IMR-90 (cell line): ENCODE results near the gene THAP6.
A peak's percentile ranks its signal among the peaks of the same experiment; 100 is the strongest.

Experiments
- BHLHE40 ChIP-seq: fragments of 150-350 bp; IDR thresholded peaks from 2 replicates; pipeline ENCODE4 v1.6.1; 2016; ENCODE audit warnings: mild to moderate bottlenecking, low read depth, low read length
- TF ChIP-seq, protein P1 (sequence below): conservative IDR thresholded peaks from 2 replicates; pipeline ENCODE4 v1.5.1; 2012; ENCODE audit warnings: mild to moderate bottlenecking, low read depth, low read length, improper control_type of control experiment

DNA sequence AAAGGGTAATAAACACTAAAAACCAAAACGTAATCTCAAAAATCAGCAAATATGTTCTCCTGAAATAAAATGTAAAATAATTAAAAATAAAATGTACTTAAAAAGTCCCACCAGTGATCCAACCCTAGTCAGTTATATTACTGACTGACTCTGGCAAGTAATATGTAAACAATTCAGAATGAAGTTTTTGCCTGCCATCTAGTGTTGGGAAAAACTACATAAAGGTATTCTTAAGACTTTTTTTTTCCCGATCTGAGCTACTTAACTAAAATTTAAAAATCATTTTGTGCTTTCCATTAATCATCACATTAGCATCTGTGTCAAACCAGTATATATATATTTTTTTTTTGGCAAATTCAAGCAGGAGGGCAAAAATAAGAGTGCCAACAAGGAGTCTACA, 24.1 kb upstream of the THAP6 start:
- TF ChIP-seq, protein P1, sequence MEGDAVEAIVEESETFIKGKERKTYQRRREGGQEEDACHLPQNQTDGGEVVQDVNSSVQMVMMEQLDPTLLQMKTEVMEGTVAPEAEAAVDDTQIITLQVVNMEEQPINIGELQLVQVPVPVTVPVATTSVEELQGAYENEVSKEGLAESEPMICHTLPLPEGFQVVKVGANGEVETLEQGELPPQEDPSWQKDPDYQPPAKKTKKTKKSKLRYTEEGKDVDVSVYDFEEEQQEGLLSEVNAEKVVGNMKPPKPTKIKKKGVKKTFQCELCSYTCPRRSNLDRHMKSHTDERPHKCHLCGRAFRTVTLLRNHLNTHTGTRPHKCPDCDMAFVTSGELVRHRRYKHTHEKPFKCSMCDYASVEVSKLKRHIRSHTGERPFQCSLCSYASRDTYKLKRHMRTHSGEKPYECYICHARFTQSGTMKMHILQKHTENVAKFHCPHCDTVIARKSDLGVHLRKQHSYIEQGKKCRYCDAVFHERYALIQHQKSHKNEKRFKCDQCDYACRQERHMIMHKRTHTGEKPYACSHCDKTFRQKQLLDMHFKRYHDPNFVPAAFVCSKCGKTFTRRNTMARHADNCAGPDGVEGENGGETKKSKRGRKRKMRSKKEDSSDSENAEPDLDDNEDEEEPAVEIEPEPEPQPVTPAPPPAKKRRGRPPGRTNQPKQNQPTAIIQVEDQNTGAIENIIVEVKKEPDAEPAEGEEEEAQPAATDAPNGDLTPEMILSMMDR, result peak; percentile 50
- no peak for TF ChIP-seq BHLHE40
